NCI-H82 (cell line): Measurements from ENCODE around the gene NET1.

Experiments
- DNase-seq: peaks from one replicate; lab custom pipeline; 2025; lab: John Stamatoyannopoulos, UW

Gene NET1

GRCh38 chr10:5443429-5443828, 31.1 kb downstream of the NET1 start:
- no peak for DNase-seq

GRCh38 chr10:5445006-5445405, 32.6 kb downstream of the NET1 start:
- no peak for DNase-seq

GRCh38 chr10:5446390-5446926, 34.1 kb downstream of the NET1 start:
- DNase-seq = peak; percentile 88

- DNase-seq = no peak
Observed at GRCh38 chr10:5447056-5447455, 34.7 kb downstream of the NET1 start.

GRCh38 chr10:5447611-5448071, 35.3 kb downstream of the NET1 start:
- DNase-seq = no peak

- DNase-seq = no peak
Observed at GRCh38 chr10:5448333-5449001, 36.1 kb downstream of the NET1 start.

- no peak for DNase-seq
Observed at GRCh38 chr10:5449227-5449626, 36.9 kb downstream of the NET1 start.

GRCh38 chr10:5449823-5450222, 37.5 kb downstream of the NET1 start:
- no peak for DNase-seq

- DNase-seq = no peak
Observed at GRCh38 chr10:5450605-5451384, 38.4 kb downstream of the NET1 start.

GRCh38 chr10:5453749-5454489, 41.6 kb downstream of the NET1 start:
- no peak for DNase-seq

- no peak for DNase-seq
Observed at GRCh38 chr10:5456563-5456962, 44.2 kb downstream of the NET1 start.

GRCh38 chr10:5457741-5458140, 45.4 kb downstream of the NET1 start:
- no peak for DNase-seq

- DNase-seq = no peak
Observed at GRCh38 chr10:5458425-5458824, 46.1 kb downstream of the NET1 start.

- no peak for DNase-seq
Observed at GRCh38 chr10:5458949-5459747, 46.8 kb downstream of the NET1 start.

- no peak for DNase-seq
Observed at GRCh38 chr10:5460468-5461202, 48.3 kb downstream of the NET1 start.

GRCh38 chr10:5461203-5461588, 48.8 kb downstream of the NET1 start:
- DNase-seq = peak; percentile 30

GRCh38 chr10:5461914-5462840, 49.8 kb downstream of the NET1 start:
- DNase-seq = no peak

- no peak for DNase-seq
Observed at GRCh38 chr10:5462841-5463293, 50.5 kb downstream of the NET1 start.

- no peak for DNase-seq
Observed at GRCh38 chr10:5464546-5464945, 52.2 kb downstream of the NET1 start.

- DNase-seq = no peak
Observed at GRCh38 chr10:5465976-5466450, 53.7 kb downstream of the NET1 start.
